PC-9 (cell line): Measurements from ENCODE around the gene RPS10. TPM values are rescaled to one million over a fixed set of nuclear protein-coding genes. Genes with fewer than 3 reads are reported as not detected.
A peak's percentile ranks its signal among the peaks of the same experiment; 100 is the strongest.

ENCODE experiments used
- BruUV-seq: library from RNA; stranded (reverse); fragments of 400-500 nt; replicated peaks from 2 replicates; lab custom pipeline; 2021; lab: Mats Ljungman, UMichigan
- CTCF ChIA-PET: fragments of 300-600 bp; sonication (Branson Sonifier 250); formaldehyde crosslinking; loops from one replicate; lab custom pipeline; 2022; ENCODE audit warnings: antibody characterized with exemption; lab: Charles Lee
- POLR2A ChIA-PET: fragments of 300-600 bp; sonication (Branson Sonifier 250); formaldehyde crosslinking; loops from one replicate; lab custom pipeline; 2022; ENCODE audit warnings: antibody characterized with exemption; ENCODE audit not compliant: unreplicated experiment; lab: Charles Lee
- DNase-seq, 2 experiments: peaks; one replicate each; pipeline versions ENCODE4 v3.0.0 to v3.0.0-alpha.2; 2015 to 2022; ENCODE audit warnings: mixed read lengths in 1 of 2
- H2AFZ ChIP-seq: fragments of 200-600 bp; sonication (generic); 2 replicates; pipeline ENCODE4 v1.8.1; 2017; ENCODE audit warnings: antibody characterized with exemption
- H3F3A ChIP-seq: fragments of 200-600 bp; sonication (generic); 2 replicates; pipeline ENCODE4 v1.8.1; 2017; ENCODE audit warnings: antibody characterized with exemption, mild to moderate bottlenecking, low read depth; ENCODE audit not compliant: insufficient read depth
- H3K27ac ChIP-seq: fragments of 200-600 bp; sonication (generic); 2 replicates; pipeline ENCODE4 v1.6.1; 2016; ENCODE audit warnings: mixed run types
- H3K27me3 ChIP-seq: fragments of 200-600 bp; sonication (generic); 2 replicates; pipeline ENCODE4 v1.6.1; 2016; ENCODE audit warnings: low read depth, mixed run types; ENCODE audit not compliant: insufficient read depth
- H3K36me3 ChIP-seq: fragments of 200-600 bp; sonication (generic); 2 replicates; pipeline ENCODE4 v1.6.1; 2016; ENCODE audit warnings: low read depth, mixed run types
- H3K4me1 ChIP-seq: fragments of 200-600 bp; sonication (generic); replicated peaks from 2 replicates; pipeline ENCODE4 v1.6.1; 2016; ENCODE audit warnings: mixed run types; ENCODE audit not compliant: insufficient read depth
- H3K4me2 ChIP-seq: fragments of 200-600 bp; sonication (generic); 2 replicates; pipeline ENCODE4 v1.6.1; 2017; ENCODE audit warnings: mixed run types
- H3K4me3 ChIP-seq: fragments of 200-600 bp; sonication (generic); 2 replicates; pipeline ENCODE4 v1.6.1; 2016; ENCODE audit warnings: mixed run types
- H3K79me2 ChIP-seq: fragments of 200-600 bp; sonication (generic); 2 replicates; pipeline ENCODE4 v1.6.1; 2017; ENCODE audit warnings: low read depth, mixed run types
- H3K9me2 ChIP-seq: fragments of 200-600 bp; sonication (generic); 2 replicates; pipeline ENCODE4 v1.8.1; 2017; ENCODE audit warnings: mild to moderate bottlenecking; ENCODE audit not compliant: insufficient read depth
- H3K9me3 ChIP-seq: fragments of 200-600 bp; sonication (generic); 2 replicates; pipeline ENCODE4 v1.8.1; 2016; ENCODE audit warnings: low read depth; ENCODE audit not compliant: insufficient read depth
- H4K20me1 ChIP-seq: fragments of 200-600 bp; sonication (generic); 2 replicates; pipeline ENCODE4 v1.8.1; 2017; ENCODE audit not compliant: insufficient read depth
- CTCF ChIP-seq: fragments of 200-600 bp; sonication (generic); conservative IDR thresholded peaks from 2 replicates; pipeline ENCODE4 v1.6.1; 2017; ENCODE audit warnings: mixed run types, antibody characterized with exemption, mild to moderate bottlenecking, moderate library complexity
- EZH2 ChIP-seq: fragments of 200-600 bp; sonication (generic); IDR thresholded peaks from 2 replicates; pipeline ENCODE4 v1.8.0; 2017; ENCODE audit warnings: antibody characterized with exemption, low read depth
- intact Hi-C: fragments of 100-400 bp; cut with micrococcal nuclease; formaldehyde crosslinking; loops from one replicate; pipeline ENCODE4 v1.10.0; 2022; ENCODE audit not compliant: unreplicated experiment
- total RNA-seq: library from RNA; stranded (reverse); gene quantifications from 2 replicates; pipeline ENCODE4 v1.2.3, GENCODE V29; 2021

Gene RPS10
- total RNA-seq, 1 experiment from 2014 or later = 1,786 TPM

DNA sequence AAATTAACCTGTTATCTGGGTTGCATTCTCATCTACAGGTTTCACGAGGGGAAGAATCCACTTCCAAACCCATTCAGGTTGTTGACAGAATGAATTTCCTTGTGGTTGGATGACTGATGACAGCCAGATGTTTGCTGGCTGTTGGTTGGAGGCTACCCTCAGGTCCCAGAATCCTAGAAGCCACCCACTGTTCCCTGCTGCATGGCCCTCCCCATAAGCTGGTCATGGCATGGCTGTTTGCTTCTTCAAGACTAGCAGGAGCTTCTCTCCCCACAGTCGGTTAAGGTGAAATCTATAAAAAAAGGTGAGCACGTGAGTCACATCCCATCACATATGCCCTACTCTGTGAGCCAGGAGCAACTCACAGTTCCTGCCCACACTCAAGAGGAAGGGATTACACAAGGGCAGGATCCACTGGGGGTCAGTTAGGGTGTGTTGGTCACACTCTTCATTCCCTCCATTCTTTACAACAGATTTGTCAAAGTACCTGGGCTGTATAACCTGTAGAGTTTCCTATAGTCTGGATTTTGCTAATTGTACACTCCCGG lies 19.5 kb upstream of the RPS10 start:
- H3F3A ChIP-seq = peaks cover 4% of the 10 kb centered on the region; the same call in 1 of the 2 replicates
- H3K27me3 ChIP-seq = no peaks in the 10 kb centered on the region
- peaks cover 9% of the 10 kb centered on the region for H3K4me1 ChIP-seq
- H3K9me2 ChIP-seq = no peaks in the 10 kb centered on the region
- no peak overlapping the region; the same call in 1 of the 2 replicates for H2AFZ ChIP-seq
- ChIA-PET POLR2A (interaction anchor here (0.6 kb wide), 1 partner anchor 1043 kb away, joined by 3 read pairs; no protein-coding TSS in a partner anchor), CTCF (no interaction called here)
- no peaks in the 10 kb centered on the region for H4K20me1 ChIP-seq
- BruUV-seq = no TSS peak
- no peak overlapping the region for H3K4me3 ChIP-seq
- intact Hi-C loops = no loop called here
- H3K4me2 ChIP-seq = peak overlapping the region; percentile 35
- no peaks in the 10 kb centered on the region for H3K9me3 ChIP-seq
- TF ChIP-seq EZH2 (no peak), CTCF (no peak)
- H3K79me2 ChIP-seq = no peaks in the 10 kb centered on the region
- H3K27ac ChIP-seq = no peak overlapping the region
- H3K36me3 ChIP-seq = no peaks in the 10 kb centered on the region
- DNase-seq = peak in 1 of 2 experiments; percentile 71

GRCh38 chr6:34441526-34441925 lies 15.7 kb upstream of the RPS10 start:
- H2AFZ ChIP-seq = no peak overlapping the region
- H3K27ac ChIP-seq = no peak overlapping the region
- BruUV-seq = no TSS peak
- no peaks in the 10 kb centered on the region for H3K36me3 ChIP-seq
- peaks cover 13% of the 10 kb centered on the region for H3K4me1 ChIP-seq
- no peaks in the 10 kb centered on the region for H4K20me1 ChIP-seq
- ChIA-PET POLR2A (no interaction called here), CTCF (no interaction called here)
- H3F3A ChIP-seq = 0 out of 2 replicates have a peak, but pooled peaks cover 4% of the 10 kb centered on the region
- no peaks in the 10 kb centered on the region for H3K27me3 ChIP-seq
- no peak overlapping the region for H3K4me3 ChIP-seq
- no peaks in the 10 kb centered on the region for H3K9me3 ChIP-seq
- no peak for DNase-seq
- TF ChIP-seq EZH2 (no peak), CTCF (no peak)
- H3K9me2 ChIP-seq = no peaks in the 10 kb centered on the region
- no peak overlapping the region for H3K4me2 ChIP-seq
- intact Hi-C loops = no loop called here
- H3K79me2 ChIP-seq = no peaks in the 10 kb centered on the region

DNA sequence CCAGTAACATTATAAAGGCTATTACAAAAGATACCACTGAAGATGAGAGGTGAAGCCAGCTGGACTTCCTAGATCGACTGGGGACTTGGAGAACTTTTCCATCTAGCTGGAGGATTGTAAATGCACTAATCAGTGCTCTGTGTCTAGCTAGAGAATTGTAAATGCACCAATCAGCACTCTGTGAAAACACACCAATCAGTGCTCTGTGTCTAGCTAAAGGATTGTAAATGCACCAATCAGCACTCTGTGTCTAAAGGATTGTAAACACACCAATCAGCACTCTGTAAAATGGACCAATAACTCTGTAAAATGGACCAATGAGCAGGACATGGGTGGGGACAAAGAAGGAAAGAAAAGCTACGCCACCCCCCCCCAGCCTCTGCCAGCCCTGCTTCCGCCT lies 13.6 kb upstream of the RPS10 start:
- peaks cover 9% of the 10 kb centered on the region; the same call in 1 of the 2 replicates for H3K4me1 ChIP-seq
- DNase-seq = no peak
- no peak overlapping the region for H2AFZ ChIP-seq
- H3F3A ChIP-seq = no peaks in the 10 kb centered on the region; the same call in 1 of the 2 replicates
- no peaks in the 10 kb centered on the region for H3K36me3 ChIP-seq
- no peaks in the 10 kb centered on the region for H3K27me3 ChIP-seq
- no peak for TF ChIP-seq CTCF
- no peak for TF ChIP-seq EZH2
- intact Hi-C loops = no loop called here
- no TSS peak for BruUV-seq
- no peaks in the 10 kb centered on the region for H3K9me2 ChIP-seq
- no peaks in the 10 kb centered on the region for H3K79me2 ChIP-seq
- no peak overlapping the region for H3K4me3 ChIP-seq
- CTCF ChIA-PET = no interaction called here
- H3K4me2 ChIP-seq = no peak overlapping the region
- no peaks in the 10 kb centered on the region for H3K9me3 ChIP-seq
- no peaks in the 10 kb centered on the region for H4K20me1 ChIP-seq
- POLR2A ChIA-PET = interaction anchor here (0.6 kb wide), 1 partner anchor 160 kb away, joined by 5 read pairs; no protein-coding TSS in a partner anchor
- H3K27ac ChIP-seq = no peak overlapping the region
